HepG2 (cell line): Measurements from ENCODE around the gene PTH2. TPM values are rescaled to one million over a fixed set of nuclear protein-coding genes. Genes with fewer than 3 reads are reported as not detected.

Experiments
- HNRNPUL1 ChIP-seq: fragments of 200-400 bp; formaldehyde crosslinking; IDR thresholded peaks from 2 replicates; pipeline ENCODE4 v1.6.1; 2017; ENCODE audit warnings: low read depth, mild to moderate bottlenecking, low read length, moderate library complexity
- JUN ChIP-seq: sonication (generic); formaldehyde crosslinking; IDR thresholded peaks from 2 replicates; pipeline ENCODE4 v1.4.0; 2020; ENCODE audit warnings: mild to moderate bottlenecking, missing genetic modification reagents
- KLF15 ChIP-seq: sonication (generic); formaldehyde crosslinking; IDR thresholded peaks from 2 replicates; pipeline ENCODE4 v1.8.1; 2023; ENCODE audit warnings: borderline replicate concordance, mild to moderate bottlenecking, inconsistent platforms, missing genetic modification reagents, mixed read lengths
- NCOA1 ChIP-seq: sonication (generic); formaldehyde crosslinking; IDR thresholded peaks from 2 replicates; pipeline ENCODE4 v1.9.0; 2021; ENCODE audit warnings: missing genetic modification reagents
- NFKBIZ ChIP-seq: IDR thresholded peaks from 2 replicates; pipeline ENCODE4 v1.6.1; 2018; ENCODE audit warnings: missing genetic modification reagents, missing compliant biosample characterization
- RXRB ChIP-seq: IDR thresholded peaks from 2 replicates; pipeline ENCODE4 v1.6.1; 2016; ENCODE audit warnings: borderline replicate concordance, missing genetic modification reagents, missing compliant biosample characterization
- TFDP1 ChIP-seq: IDR thresholded peaks from 2 replicates; pipeline ENCODE4 v1.6.1; 2016; ENCODE audit warnings: missing compliant biosample characterization, missing genetic modification reagents, borderline replicate concordance
- ZFP91 ChIP-seq: sonication (generic); formaldehyde crosslinking; IDR thresholded peaks from 2 replicates; pipeline ENCODE4 v1.9.0; 2022; ENCODE audit warnings: missing genetic modification reagents, mild to moderate bottlenecking, borderline replicate concordance
- ZNF230 ChIP-seq: sonication (generic); formaldehyde crosslinking; IDR thresholded peaks from 2 replicates; pipeline ENCODE4 v1.4.0; 2020; ENCODE audit warnings: mild to moderate bottlenecking, missing genetic modification reagents
- ZNF335 ChIP-seq: sonication (generic); formaldehyde crosslinking; IDR thresholded peaks from 2 replicates; pipeline ENCODE4 v1.4.0; 2020; ENCODE audit warnings: missing genetic modification reagents
- ZNF616 ChIP-seq: sonication (generic); formaldehyde crosslinking; IDR thresholded peaks from 2 replicates; pipeline ENCODE4 v1.5.0; 2020; ENCODE audit warnings: low read depth, mild to moderate bottlenecking, missing genetic modification reagents
- ZNF646 ChIP-seq: sonication (generic); formaldehyde crosslinking; IDR thresholded peaks from 2 replicates; pipeline ENCODE4 v1.9.0; 2021; ENCODE audit warnings: mild to moderate bottlenecking, missing genetic modification reagents
- polyA plus RNA-seq, 8 experiments: library from polyadenylated mRNA; depleted of rRNA in 3 of 8; stranded (reverse) in 7 of 8; unstranded in 1 of 8; fragments of >200 nt; fragmentation: Illumina TruSeq in 4 of 8; extraction: Trizol in 4 of 8; gene quantifications; 2 replicates each; pipeline versions ENCODE4 v1.2.1 to v1.2.3, GENCODE V29; 2011 to 2016; ENCODE audit warnings: low read depth in 4 of 8, missing spikeins in 1 of 8, mixed read lengths in 1 of 8; ENCODE audit not compliant: insufficient read depth in 1 of 8
- total RNA-seq, 5 experiments: library from RNA; depleted of rRNA; stranded (reverse); fragments of >200 nt; fragmentation: Illumina TruSeq; extraction: Trizol; gene quantifications; 2 replicates each; pipeline ENCODE4 v1.2.3, GENCODE V29; 2016; ENCODE audit warnings: low read depth in 1 of 5

Gene PTH2
- total and polyA plus RNA-seq, 2 of the 13 experiments (the other 11 are each of a cell fraction or from before 2014, with no cell fraction given): not detected

- TF ChIP-seq TFDP1 (CRISPR knock-in tag) (no peak), HNRNPUL1 (no peak), RXRB (CRISPR knock-in tag) (peak; percentile 26; the same call in 1 of the 2 replicates), NCOA1 (CRISPR knock-in tag) (no peak), NFKBIZ (CRISPR knock-in tag) (0 out of 2 replicates have a peak, but pooled peaks have one; percentile 24), ZNF646 (CRISPR knock-in tag) (no peak), JUN (CRISPR knock-in tag) (no peak), KLF15 (CRISPR knock-in tag) (no peak), ZFP91 (CRISPR knock-in tag) (peak; percentile 71; the same call in 1 of the 2 replicates), ZNF616 (CRISPR knock-in tag) (no peak), ZNF230 (CRISPR knock-in tag) (no peak), ZNF335 (CRISPR knock-in tag) (no peak)
These were observed 28.4 kb upstream of the PTH2 start, which contains the start of gene PIH1D1 (continued) for GRCh38 chr19:49451430-49452181.
